Measurements from ENCODE around the gene CERCAM. TPM values are rescaled to one million over a fixed set of nuclear protein-coding genes. Genes with fewer than 3 reads are reported as not detected.
"Not testable (repeated sequence)": the region's sequence is repeated elsewhere in the genome, so short reads cannot be mapped to it uniquely, and the experiment has no call there.

The CERCAM gene
- total RNA-seq, 1 donor from 2014 or later, result 24.1 TPM

- DNase-seq (ENCODE audit: low read depth, low spot score), result no peak
These were observed 28.1 kb upstream of the CERCAM start for GRCh38 chr9:128392302-128393144.

- DNase-seq (ENCODE audit: low read depth, low spot score), result no peak
These were observed 27.4 kb upstream of the CERCAM start for GRCh38 chr9:128393145-128393775.

GRCh38 chr9:128393970-128394369, 26.7 kb upstream of the CERCAM start:
- DNase-seq (ENCODE audit: low read depth, low spot score), result no peak

GRCh38 chr9:128394379-128395168, 26.1 kb upstream of the CERCAM start:
- DNase-seq (ENCODE audit: low read depth, low spot score), result no peak

GRCh38 chr9:128396970-128397613, 23.6 kb upstream of the CERCAM start:
- DNase-seq (ENCODE audit: low read depth, low spot score), result no peak

- no peak for DNase-seq (ENCODE audit: low read depth, low spot score)
These were observed 22.8 kb upstream of the CERCAM start for GRCh38 chr9:128397831-128398230.

DNA sequence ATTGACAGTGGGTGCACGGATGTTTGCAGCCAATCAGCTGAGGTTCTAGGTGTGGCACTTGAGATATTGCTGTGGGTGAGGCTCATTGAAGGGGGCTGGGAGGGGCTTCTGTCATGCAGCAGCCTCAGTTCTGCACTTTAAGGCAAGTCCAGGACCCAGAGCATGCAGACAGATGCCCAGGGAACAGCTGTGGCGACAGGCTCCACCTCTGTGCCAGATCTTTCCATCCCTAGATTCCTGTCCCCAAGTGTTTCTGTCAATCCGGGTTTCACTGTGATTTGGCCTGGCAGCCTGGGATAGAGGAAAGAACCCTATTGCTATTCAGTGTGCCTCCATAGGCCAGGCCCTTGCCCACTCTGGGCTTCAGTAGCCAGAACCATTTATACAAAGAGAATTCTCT, 20.8 kb upstream of the CERCAM start:
- no peak for DNase-seq (ENCODE audit: low read depth, low spot score)

- DNase-seq (ENCODE audit: low read depth, low spot score), result no peak
These were observed 16.1 kb upstream of the CERCAM start for GRCh38 chr9:128404560-128404959.

- no peak for DNase-seq (ENCODE audit: low read depth, low spot score)
These were observed 15.4 kb upstream of the CERCAM start for GRCh38 chr9:128405077-128405779.

DNA sequence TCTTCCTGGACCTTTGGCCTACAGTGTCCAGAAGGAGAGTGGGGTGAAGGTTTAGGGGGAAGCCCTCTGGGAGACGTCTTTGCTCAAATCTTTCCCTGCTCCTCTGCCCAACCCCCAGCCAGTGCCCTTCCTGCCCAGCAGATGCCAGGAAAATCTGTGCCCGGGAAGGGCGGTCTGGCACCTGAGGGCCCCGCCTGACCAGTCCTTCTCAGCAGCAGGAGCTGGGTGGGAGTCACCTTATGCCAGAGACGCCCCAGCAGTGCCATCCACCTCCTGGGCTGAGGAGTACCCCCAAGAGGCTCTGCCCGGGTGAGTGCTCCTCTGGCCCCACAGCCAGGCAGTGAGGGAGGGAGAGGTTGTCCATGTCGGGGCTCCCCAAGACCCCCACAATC, 14.9 kb upstream of the CERCAM start:
- no peak for DNase-seq (ENCODE audit: low read depth, low spot score)

DNA sequence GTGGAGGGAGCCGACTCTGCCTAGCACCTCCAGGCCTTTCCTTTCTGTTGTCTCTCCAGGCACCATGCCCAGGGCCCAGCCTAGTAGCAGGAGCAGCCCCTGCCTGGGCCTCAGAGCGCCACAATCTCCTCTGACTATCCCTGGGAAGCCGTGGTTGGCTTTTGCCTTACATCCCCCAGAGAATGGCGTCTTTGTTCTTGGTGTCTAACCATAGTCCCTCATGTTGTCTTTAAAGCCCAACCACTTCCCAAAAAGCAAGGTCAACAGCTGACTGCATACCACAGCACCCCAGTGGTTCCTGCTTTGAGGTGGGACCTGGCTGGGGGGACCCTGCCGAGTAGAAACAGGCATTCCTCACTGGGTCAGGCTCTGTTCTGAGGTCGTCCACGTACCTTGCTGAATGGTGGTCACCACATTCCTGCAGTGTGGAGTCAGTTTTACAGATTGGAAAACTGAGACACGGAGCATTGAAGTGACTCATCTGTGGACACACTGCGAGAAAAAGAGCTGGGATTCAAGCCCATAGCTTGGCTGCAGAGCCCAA, 13.7 kb upstream of the CERCAM start:
- DNase-seq (ENCODE audit: low read depth, low spot score), result no peak

DNA sequence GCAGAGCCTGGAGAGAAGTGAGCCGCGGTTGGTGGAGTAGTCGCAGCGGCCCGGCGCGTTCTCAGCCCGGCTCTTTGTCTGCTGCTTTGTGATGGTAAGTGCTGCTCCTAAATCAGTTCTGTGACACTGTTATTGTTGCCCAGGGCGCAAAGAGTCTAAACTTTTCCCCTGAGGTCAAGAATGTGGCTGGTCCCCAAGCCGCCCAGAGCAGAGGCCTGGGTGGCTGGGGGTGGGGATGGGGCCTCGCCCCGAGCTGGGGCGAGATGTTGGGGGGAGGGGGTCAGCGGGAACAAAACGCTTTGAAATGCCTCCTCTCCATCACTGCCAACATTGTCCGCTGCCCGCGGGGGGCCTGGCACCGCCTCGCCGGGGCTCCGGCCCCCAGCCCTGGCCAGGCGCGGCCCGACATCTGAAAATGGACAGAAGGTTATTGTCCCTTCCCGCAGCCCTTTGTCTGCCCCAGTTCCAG, 11.7 kb upstream of the CERCAM start:
- no peak for DNase-seq (ENCODE audit: low read depth, low spot score)

GRCh38 chr9:128409450-128409849, 11.2 kb upstream of the CERCAM start:
- no peak for DNase-seq (ENCODE audit: low read depth, low spot score)

DNA sequence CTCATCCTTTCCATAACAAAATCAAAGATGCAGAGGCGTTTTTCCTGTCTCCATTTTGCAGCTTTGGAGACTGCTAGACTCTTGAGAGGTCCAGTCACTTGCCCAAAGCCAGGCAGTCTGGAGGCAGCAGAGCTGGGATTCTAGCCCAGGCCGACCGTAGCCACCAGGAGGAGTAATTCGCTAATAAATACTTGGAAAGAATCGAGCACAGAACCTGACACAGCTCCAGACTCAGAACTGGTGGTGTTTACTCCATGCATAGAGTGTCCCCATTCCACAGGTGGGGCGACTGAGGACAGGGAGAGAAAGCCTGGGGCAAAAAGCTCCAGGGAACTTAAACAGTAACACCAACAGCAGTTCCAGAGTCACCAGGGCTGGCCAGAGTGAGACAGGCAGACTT, 10.7 kb upstream of the CERCAM start:
- no peak for DNase-seq (ENCODE audit: low read depth, low spot score)

- no peak for DNase-seq (ENCODE audit: low read depth, low spot score)
These were observed 9.1 kb upstream of the CERCAM start for GRCh38 chr9:128411364-128412119.

GRCh38 chr9:128412120-128412790, 8.4 kb upstream of the CERCAM start:
- DNase-seq (ENCODE audit: low read depth, low spot score), result no peak

DNA sequence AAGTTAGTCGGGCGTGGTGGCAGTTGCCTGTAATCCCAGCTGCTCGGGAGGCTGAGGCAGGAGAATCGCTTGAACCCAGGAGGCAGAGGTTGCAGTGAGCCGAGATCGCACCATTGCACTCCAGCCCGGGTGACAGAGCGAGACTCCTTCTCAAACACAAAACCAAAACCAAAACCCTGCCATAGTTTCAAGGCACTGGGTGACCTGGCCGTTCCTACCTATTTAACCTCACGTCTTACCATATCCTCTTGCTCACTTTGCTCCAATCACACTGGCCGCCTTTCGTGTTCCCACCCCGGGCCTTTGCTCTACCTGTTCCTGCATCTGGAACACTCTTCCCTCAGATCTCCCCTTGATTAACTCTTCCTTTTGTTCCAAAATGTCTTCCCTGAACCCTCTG, 6.9 kb upstream of the CERCAM start:
- DNase-seq (ENCODE audit: low read depth, low spot score), result not testable (repeated sequence)

- DNase-seq (ENCODE audit: low read depth, low spot score), result no peak
These were observed 6.2 kb upstream of the CERCAM start for GRCh38 chr9:128414461-128414860.

- no peak for DNase-seq (ENCODE audit: low read depth, low spot score)
These were observed 5.4 kb upstream of the CERCAM start for GRCh38 chr9:128415281-128415680.

Measured in pulmonary artery endothelial cell (primary cell).